ENCODE data around the gene ARHGEF2.

Gene ARHGEF2

DNA sequence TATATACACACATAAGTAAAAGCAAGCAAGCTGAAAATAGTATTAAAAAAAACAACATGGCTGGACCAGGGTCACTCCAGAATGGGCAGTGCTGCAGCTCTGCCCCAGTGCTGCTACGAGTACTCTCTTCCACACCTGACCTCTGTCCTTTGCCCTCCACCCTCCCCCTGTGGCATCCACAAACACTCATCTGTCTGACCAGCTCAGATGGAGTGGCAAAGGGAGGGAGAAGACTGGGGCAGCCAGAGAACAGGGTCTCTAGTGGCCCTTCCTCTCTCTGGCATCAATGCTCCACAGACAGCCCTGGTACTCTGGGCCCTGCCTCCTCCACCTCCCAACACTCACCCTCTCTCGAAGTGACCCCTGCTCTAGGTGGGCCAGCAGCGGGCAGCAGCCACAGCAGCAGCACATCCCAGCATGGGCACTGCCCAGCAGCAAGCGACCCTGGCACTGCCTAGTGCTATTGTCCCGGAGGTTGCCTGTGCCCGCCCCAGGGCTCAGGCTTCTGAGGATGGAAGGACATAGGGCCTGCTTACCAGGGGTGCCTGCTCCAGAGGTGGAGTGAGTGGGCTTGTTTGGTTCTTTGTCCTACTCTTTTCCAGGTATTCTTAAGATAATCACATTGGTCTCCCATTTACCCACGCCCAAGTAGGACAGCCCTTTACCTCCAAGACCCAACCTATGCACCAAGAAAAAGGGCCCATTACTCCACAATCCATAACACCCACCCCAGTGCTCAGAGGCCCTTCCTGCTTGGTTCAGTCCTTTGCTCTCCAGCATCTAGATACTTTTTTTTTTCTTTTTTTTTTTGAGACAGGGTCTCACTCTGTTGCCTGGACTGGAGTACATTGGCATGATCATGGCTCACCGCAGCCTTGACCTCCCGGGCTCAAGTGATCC, 6.2 kb downstream of the ARHGEF2 start:
- no peak for DNase-seq (ENCODE audit: low read depth)

- DNase-seq (ENCODE audit: low read depth), result no peak
These were observed 7.7 kb downstream of the ARHGEF2 start for GRCh38 chr1:155970531-155971167.

DNA sequence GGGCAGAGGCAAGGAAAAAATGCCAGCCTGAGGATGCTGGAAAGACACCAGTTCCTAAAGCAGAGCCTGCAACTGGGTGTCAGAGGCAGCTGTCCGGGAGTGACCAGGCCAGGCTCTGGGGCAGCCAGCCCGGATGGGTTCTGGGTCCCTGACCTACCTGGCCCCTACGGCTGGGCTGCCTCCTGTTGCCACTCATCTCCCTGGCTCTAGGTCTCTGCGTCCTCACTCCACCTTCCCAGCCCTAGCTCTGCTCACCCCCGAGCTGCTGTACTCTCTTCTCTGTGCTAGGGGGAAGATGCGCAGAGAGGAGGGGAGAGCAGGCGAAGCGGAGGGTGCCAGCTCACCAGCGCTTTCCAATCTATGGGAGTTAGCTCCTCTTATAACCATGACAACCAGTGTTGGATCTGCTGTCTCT, 9.0 kb downstream of the ARHGEF2 start:
- DNase-seq (ENCODE audit: low read depth), result no peak

- DNase-seq (ENCODE audit: low read depth), result no peak
These were observed 9.7 kb downstream of the ARHGEF2 start for GRCh38 chr1:155968670-155969069.

DNA sequence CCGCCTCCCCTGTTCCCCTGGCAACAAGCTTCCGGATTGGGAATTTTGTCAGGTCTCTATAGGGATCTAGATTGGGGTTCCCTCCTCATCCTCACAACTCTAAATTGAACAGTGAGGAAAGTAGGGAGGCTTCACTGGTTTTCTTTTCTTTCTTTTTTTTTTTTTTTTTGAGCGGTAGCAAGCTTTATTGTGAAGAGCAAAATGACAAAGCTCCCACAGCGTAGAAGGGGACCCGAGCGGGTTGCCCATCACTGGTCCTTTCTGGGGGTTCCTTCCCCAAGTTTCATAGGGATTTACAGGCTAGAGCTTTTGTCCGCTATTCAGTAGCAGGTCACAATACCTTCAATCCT, 10.3 kb downstream of the ARHGEF2 start:
- no peak for DNase-seq (ENCODE audit: low read depth)

- no peak for DNase-seq (ENCODE audit: low read depth)
These were observed 10.9 kb downstream of the ARHGEF2 start for GRCh38 chr1:155967341-155968050.

DNA sequence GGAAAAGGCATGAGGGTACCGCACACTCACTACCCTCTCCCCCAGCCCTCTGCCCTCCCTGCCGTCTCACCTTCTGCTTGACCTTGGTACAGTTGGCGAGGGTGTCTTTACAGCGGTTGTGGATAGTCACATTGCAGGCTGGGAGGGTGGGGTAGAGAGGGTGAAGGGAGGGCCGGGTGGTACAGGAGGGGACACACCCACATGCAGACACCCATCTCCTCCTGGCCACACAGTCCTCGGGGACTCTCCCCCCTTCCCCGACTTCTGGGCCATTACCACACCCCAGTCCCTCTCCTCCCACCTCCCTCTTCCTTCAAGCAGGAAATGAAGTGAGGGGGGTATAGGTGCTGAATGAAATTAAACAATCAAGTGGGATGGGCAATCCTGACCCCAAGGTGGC, 11.6 kb downstream of the ARHGEF2 start:
- DNase-seq (ENCODE audit: low read depth), result no peak

DNA sequence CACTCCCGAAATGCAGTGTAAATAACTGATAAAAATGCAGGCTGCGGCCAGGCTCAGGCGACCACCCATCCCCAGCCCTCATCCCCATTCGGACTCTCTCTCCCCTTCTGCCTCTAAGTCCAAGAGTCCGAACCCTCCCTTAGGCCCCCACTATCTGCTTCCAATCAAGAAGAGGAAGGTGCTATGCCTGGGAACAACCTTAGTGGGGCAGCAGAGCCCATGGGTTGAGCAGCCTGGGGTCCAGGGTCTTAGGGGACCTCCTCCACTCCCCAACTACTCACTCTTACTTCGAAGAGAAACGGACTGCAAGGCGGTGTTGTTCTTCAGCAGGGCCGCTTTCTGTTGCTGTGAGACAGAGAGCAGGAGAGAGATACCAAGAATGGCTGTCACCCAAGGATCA, 12.2 kb downstream of the ARHGEF2 start:
- no peak for DNase-seq (ENCODE audit: low read depth)

- no peak for DNase-seq (ENCODE audit: low read depth)
These were observed 14.2 kb downstream of the ARHGEF2 start for GRCh38 chr1:155964193-155964592.

- no peak for DNase-seq (ENCODE audit: low read depth)
These were observed 15.6 kb downstream of the ARHGEF2 start for GRCh38 chr1:155962599-155963211.

GRCh38 chr1:155961937-155962336, 16.4 kb downstream of the ARHGEF2 start:
- DNase-seq (ENCODE audit: low read depth), result no peak

DNA sequence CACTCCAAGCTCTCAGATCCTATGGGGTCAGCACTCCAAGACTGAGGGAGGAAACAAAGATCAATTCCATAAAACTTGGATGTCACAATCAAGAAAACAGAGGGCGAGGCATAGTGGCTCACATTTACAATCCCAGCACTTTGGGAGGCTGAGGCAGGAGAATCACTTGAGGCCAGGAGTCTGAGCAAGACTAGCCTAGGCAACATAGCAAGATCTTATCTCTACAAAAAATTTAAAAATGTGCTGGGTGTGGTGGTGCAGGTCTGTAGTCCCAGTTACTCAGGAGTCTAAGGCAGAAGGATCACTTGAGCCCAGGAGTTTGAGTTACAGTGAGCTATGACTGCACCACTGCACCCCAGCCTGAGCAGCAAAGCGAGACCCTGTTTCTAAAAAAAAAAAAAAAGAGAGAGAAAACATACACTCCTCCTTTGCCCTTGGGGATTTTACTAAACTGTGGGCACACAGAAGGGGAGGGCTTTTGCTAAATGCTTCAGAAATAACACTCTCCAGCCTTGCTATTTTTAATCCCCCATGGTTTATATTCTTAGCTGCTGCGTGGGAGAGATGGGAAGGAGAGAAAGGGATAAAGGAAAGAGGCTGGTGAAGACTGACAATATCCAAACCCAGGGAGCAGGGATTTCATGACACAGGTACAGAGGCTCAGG, 18.1 kb downstream of the ARHGEF2 start:
- no peak for DNase-seq (ENCODE audit: low read depth)

GRCh38 chr1:155957411-155957915, 20.9 kb downstream of the ARHGEF2 start:
- DNase-seq (ENCODE audit: low read depth), result no peak

GRCh38 chr1:155954645-155955044, 23.7 kb downstream of the ARHGEF2 start:
- DNase-seq (ENCODE audit: low read depth), result no peak

DNA sequence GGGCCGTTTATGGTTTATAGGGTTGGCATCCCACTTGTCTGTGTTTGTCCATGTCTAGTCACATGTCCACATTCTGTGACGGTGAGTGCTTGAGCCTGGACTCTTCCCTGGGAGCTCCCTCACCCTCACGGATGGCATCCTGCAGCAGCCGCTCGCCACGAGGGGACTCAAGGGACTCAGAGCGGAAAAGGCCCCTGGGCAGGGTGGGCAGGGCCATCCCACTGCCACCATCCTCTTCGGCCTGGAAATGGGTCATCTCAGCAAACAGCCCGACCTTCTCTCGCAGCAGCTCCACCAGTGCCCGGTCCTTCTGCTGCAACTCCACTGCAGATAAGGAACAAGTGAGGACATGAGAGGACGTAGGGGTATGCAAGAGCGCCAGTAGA, 25.8 kb downstream of the ARHGEF2 start:
- no peak for DNase-seq (ENCODE audit: low read depth)

DNA sequence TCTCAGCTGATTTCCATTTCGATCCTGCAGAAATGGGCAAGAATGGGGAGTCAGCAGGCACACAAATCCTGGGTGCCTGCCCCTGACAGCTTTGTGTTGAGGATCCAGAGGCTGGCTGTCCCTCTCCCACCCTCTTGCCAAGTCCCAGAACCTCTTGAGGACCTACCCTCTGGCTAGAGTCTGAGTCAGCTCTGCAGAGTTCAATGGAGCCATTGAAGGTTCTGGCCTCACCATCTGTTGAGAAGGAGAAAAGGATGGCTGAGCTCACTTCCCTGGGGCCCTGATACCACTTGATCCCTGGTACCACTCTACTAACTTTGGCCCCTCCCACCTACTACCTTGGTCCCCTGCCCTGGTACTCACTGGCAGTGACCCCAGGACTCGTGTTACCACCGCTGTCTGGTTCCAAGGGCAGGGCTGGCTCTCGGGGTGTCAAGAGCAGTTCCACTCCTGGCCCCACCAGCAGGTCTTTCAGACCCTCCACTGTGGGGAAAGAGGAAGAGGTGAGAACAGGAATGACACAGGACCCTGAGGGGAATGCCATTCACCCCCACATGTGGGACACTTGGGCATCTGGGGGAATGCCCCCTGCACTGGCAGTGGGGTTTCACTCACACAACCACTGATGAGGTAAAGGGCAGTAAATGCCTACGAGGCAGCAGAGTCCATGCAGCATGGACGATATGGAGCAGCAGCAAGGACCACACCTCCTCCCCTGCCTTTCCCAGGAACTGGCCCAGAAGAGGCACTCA, 26.4 kb downstream of the ARHGEF2 start:
- DNase-seq (ENCODE audit: low read depth), result no peak

DNA sequence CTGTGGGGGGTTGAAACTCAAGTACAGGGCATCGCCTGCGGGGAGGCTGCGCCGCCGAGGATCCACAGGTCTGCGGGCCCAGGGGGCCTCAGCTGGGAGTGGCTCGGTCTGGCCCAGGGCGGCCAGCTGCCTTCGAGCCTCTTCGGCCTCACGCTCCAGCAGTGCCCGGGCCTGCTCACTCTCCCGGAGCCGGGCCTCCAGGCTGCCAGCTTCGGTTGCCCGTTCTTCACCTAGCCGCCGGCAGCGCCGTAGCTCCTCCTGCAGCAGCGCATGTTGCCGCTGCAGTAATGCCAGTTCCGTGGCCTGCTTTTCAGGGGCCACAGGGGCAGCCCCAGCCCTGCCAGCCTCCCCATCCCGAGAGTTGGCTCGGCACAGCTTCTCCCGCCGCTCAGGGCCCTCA, 27.5 kb downstream of the ARHGEF2 start:
- no peak for DNase-seq (ENCODE audit: low read depth)

DNA sequence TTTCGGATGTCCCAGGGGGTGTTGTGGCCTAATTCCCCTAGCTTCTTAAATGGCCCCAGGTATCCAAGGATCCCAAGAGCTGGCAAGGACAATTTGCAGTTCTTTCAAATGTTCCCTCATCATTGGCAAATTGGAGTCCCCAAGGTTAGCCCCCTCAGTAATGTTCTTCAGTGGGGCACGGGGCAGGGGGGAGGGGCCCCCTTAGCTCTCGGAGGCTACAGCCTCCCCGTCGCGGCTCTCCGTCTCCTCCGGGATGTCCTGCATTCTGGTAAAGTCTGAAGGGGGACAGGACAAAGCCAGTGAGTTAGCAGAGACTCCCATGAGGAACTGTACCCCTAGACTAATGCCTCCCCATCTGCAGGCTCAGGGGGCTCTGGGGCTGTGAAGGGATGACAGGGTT, 30.6 kb downstream of the ARHGEF2 start:
- no peak for DNase-seq (ENCODE audit: low read depth)

DNA sequence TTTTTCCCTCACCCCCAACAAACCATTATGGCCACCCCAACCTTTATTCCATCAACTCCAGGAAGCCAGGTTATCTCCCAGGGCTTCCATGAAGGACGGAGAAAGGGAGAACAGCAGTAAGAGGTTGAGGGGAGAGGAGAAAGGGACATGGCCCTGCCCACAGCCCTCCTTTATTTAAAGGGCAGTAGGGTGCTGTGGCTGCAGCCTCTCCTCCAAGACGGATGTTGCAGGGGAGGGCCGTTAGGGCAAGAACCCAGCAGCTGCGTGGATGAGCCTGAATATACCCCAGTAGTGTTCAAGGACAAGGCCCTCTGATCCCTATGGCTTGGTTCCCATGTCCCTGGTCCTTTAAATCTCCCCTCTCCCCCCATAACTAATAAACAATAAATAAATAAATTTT, 31.1 kb downstream of the ARHGEF2 start:
- DNase-seq (ENCODE audit: low read depth), result no peak

DNA sequence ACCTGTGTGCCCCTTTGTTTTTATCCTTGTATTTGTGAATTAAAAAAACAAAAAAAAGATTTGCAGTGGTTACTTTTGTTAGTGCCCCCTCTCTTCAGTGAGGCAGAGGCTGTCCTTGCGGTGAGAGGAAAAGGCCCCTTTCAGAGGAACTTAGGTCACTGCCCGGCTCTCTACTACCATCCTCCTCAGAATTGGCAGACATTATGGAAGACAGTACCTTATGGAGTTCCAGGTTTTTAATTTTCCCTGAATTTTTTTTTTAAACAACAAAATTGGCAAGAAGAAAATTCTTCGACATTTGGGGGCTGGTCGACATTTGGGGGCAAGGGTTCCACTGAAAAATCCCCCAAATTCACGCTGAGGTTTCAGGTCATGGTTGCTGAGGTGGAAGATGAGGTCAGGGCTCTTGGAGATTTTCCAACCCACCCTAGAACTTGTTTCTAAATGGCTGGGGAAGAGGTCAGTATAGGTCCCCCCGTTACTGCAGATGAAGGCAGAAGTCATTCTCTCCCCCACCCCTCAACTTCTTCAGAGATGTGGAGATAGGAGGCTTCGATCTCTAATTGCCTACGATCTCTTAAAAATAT, 31.6 kb downstream of the ARHGEF2 start:
- DNase-seq (ENCODE audit: low read depth), result no peak

- DNase-seq (ENCODE audit: low read depth), result no peak
These were observed 33.9 kb downstream of the ARHGEF2 start for GRCh38 chr1:155944444-155944799.

All from activated gamma-delta T cell treated with anti-CD3 and anti-CD28 coated beads, Interleukin-2, amount 50 U/mL, for 16 hours (primary cell).